HG03521 (cell line): ENCODE results near the gene RRP1B.

ENCODE experiments used
- ATAC-seq: cut with Tn5 transposase; IDR thresholded peaks from one replicate; pipeline ENCODE4 v1.9.1; 2021; ENCODE audit warnings: mild to moderate bottlenecking, moderate library complexity; ENCODE audit not compliant: unreplicated experiment

Gene RRP1B

DNA sequence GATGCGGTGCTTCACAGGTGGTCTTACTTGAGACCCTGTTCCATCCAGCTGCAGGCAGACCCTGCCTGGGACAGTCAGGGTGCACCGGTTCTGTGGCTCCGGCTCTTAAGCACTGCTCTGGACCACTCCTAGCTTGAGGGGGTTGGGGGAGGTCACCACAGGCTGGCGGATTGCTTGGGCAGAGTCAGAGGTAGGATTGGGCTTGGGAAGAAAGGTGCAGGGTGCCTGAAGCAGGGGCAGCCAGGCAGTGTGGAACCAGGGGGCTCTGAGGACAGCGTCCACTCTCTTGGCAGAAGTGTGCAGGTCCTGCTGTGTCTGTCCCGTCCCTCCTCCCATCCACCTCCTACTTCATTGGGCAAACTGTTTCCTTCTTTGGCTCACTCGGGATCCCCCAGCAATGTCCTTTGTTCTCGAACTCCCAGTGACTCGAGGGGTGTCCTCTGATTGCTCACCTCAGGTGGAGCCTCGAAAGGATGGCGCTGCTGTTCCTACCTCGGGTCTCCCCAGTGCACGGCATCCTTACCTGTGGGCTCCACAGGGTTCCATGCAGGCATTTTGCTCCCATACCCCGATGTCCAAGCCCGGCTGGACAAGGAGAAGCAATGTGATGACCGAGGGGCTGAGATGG lies 61.3 kb downstream of the RRP1B start:
- ATAC-seq = no peak

DNA sequence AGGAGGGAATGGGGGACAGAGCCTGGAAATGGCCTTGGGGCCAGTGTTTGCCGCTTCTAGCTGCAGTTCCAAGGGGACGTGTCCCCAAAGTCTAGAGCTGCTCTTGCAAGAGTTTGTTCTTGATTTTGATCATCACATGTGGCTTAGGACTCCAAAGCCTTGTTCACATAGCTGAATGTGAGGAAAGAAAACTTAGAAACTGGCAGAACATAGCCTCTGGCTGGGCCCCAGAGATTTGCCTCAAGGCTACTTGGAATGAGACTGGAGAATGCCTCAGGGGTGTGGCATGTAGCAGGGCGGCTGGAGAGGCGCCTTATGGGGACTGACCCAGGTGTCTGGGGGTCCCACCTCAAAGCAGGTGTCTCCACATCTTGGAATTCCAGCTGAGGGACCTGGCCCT lies 61.8 kb downstream of the RRP1B start:
- ATAC-seq = no peak

DNA sequence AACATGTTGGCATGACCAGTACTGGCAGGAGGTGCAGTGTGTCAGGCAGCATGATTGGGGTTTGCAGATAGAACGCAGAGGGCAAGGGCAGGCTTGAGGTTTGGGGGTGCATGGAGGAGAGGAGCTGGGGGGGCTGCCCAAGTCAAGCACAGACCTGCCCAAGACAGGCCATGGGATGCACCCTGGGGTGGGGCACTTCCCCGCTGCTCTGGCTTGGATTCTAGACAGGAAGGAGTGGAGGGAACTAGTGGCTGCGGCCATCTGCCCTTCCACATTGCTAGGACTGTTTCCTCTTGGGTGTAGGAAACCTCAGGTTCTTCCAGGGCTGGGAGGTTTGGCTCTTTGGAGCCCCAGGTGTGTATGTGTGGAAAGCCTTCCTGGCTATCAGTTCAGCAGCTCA lies 62.6 kb downstream of the RRP1B start:
- ATAC-seq = no peak

DNA sequence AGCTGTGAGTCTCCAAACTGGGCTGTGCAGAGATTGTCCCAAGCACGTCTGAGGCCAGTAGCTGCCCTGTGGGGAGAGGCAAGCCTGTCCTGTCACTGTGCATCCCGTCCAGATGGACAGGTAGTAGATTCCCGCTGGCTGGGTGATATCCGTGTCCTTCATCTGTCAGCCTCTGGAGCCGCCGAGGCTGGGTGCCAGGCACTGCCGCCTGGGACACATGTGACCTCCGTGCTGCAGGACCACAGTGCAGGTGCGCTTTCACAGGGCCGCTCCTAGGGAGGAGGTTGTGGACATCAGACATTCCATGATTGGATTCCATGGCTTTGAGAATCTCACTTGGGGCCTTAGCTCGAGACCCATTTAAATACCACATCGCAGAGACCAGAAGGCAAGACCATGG lies 64.3 kb downstream of the RRP1B start:
- no peak for ATAC-seq

DNA sequence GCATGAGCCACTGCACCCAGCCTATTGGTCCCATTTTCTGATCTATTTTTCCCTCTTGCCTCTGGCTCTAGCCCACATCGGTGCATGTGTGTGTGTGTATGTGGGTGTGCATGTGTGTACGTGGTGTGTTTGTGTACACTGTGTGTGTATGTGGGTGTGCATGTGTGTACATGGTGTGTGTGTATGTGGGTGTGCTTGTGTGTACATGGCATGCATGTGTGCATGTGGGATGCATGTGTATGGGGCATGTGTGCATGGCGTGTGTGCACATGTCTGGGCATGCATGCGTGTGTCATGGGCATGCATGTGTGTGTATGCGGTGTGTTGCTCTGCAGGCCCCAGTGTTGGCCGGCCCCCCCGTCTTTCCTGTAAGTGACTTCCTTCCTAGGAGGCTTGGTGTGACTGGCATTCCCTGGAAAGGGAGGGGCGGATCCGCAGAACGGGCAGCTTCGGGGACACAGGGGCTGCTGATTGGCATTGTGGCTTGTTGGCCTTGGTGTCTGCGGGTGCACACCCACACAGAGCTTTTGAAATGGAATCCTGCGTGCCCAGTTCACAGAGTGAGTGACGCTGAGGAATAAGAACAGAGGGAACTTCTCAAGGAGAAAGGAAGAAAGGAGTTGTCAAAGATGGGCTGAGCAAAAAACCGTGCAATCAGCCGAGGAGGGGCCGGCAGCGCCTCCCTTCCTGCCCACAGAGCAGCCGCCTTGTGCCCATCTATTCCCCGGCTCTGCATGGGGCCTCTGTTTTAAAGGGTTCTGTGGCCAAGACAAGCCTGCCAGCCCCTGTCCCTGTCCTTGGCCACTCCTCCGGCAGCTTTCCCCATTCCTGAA lies 67.5 kb downstream of the RRP1B start:
- no peak for ATAC-seq

DNA sequence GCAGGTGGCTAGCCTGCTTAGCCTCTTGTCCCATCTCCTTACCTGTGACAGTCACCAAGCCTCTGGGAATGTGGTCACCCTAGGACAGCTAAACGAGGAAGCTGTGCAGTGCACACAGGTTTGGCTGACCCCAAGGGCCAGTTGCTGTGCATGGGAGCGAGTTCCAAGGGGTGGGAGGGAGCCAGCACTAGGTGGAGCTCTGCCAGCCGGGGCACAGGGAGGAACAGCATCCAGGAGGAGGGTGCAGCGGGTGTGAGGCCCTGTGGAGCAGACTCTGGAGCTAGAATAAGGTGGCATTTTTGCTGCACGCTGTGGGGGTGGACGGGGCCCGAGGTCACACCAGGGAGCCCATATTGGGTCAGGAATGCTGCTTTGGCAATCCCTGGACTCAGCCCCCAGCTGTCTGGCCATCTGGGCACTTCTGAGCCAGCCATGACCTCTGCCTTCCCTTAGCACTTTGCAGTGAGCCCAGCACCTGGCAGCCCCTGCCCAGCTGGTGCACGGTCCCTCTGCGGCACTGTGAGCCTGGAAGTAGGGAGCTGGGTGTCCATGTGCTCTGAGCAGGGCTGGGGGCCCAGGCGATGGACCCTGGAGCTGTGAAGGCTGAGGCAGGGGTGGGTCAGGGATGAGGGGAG lies 68.3 kb downstream of the RRP1B start:
- no peak for ATAC-seq

DNA sequence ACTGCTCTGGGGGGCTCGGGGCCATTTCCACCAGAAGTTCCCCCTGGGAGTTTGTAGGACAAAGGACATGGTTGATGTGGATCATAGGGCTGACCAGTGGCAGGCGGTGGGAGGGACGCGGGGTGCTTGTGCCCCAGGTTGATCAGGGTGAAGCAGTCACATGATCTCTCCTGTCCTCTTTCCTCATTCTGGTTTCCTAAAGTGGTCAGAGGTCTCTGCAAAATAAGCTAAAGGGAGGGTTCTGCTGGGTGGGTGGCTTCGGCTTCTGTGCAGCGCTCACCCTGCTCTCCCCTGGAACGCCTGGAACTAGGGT lies 68.8 kb downstream of the RRP1B start:
- ATAC-seq = no peak

DNA sequence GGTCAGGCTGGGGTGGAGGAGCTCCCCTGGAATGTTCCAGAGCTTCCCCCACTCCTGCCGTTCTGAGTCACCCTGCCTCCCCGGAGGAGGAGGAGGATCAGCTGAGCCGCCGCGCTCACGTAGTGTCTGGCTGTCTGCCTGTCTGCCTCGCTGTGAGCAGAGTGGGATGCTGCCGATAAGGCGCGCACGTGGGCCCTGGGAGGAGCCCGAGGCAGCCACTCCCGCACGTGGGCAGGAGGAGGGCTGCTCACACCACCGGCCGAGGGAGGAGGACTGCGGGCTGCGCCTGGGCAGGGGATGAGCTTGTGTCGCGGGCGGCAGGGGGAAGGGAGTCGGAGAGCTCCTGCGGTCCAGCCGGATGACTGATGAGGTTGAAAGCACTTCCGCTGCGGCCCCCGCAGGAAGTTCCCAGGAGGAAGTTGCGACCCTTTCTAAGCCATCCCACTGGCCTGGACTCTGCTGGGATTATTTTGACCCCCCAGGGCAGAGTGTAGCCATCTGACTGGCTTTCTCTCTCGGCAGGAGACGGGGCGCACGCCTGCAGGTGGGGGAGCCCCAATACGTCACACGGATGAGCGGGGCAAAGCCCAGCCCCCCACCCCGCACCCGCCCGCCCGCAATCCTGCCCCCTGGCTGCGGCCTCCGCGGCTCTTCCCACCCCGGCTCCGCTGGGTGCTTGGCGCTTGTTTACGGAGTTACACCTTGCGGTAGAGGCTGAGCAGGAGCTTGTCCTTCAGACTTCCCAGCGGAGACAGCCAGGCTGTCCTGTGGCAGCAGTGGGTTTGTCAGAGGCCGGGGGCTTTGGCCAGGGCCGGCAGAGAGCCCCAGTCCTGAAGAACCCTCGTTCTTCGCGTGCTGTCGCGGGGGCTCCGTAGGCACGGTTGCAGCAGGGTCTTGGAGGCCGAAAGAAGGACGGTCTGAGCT lies 69.4 kb downstream of the RRP1B start:
- peak; percentile 69 for ATAC-seq

DNA sequence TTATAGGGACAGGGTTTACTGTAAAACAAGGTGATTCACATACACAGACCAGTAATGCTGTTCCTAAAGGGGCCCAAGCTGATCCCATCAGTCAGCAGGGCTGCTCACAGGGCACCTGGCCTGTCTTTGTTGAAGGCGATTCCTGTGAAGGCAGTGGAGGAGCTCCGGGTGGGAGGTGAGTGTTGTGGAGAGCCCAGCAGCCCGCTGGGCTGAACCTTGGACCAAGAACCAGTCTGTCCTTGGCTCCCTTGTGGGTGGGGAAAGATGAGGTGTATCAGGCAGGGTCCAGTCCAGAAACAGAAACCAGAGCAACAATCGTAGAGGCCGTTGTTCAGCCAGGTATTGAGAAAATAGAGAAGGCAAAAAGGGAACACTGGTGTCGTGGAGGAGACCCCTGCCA lies 72.1 kb downstream of the RRP1B start:
- no peak for ATAC-seq

DNA sequence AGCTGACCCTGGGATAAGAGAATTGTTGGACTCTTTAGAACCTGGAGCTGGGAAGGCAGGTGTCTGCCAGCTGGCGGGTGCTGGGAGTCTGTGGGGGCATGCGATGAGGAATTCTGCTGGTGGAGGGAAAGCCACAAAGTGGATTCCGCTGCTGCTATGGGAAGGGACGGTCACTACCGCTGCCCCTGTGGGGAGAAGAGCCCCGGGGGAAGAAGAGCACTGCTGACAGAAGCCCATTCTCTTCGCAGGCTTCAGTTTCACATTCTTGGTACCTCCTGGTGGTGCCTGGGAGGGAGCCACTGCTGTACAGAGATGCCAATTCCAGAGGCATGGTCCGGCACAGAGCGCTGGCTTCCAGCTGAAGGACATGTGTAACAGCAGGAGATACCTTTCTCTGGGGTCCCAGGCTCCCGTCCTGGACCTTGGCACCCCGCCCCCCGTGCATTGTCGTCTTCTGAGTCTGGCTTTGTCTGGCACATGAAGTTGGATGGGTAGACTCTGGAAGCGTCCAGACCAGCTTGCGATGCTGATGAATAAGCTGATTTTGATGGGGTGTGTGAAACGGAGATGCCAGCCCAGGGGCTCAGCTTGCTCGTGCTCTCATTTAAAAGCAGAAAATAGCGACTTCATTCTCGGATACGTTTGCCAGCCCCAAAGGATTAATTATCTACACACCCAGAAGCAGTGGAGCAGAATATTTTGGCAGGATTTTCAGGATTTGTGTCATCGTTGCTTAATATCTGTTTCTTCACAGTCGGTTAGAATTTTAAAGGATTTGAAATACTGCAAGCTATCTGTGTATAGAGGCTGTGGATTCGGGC lies 72.7 kb downstream of the RRP1B start:
- no peak for ATAC-seq

DNA sequence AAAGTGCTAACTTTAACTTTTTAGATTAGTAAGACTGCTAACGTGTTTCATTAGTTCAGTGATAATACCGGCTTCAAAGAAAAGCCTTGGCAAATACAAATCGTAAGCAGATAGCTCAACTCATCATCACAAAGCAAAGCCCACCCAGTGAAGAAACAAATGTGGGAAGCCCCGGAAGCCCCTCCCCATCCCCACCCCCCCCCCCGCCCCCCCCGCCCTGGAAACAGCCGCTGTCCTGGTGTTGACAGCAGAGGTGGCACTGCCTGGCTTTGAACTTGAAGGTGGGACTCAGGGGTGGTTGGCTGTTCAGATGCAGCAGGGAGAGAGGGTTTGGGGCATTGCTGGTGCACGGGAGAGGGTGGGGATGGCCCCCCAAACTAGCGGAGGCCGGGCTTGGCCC lies 73.7 kb downstream of the RRP1B start:
- no peak for ATAC-seq

DNA sequence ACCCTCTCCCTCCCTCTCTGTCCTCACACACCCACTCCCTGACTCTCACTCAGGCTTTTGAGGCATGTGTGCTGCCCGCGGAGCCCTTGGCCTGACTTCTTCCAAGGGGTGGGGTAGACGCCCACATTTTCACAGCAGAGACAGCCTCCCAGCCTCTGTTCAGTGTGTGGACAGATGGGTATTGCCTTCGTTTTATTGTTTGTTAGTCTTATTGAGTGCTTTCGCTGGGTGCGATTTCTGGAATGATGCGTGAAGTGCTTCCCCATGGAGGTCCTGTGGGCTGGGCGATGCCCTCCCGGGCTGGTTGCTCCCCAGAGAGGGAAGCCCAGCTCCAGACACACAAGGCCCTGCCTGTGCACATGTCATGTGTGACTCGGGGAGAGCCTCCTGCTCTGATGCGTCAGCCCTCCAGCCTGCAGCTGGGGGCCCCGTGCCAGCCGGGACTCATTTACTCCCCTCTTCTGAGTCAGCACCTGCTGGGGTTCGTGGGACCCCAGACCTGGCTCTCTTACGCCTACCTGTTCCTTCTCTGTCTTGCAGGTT lies 74.2 kb downstream of the RRP1B start:
- no peak for ATAC-seq

DNA sequence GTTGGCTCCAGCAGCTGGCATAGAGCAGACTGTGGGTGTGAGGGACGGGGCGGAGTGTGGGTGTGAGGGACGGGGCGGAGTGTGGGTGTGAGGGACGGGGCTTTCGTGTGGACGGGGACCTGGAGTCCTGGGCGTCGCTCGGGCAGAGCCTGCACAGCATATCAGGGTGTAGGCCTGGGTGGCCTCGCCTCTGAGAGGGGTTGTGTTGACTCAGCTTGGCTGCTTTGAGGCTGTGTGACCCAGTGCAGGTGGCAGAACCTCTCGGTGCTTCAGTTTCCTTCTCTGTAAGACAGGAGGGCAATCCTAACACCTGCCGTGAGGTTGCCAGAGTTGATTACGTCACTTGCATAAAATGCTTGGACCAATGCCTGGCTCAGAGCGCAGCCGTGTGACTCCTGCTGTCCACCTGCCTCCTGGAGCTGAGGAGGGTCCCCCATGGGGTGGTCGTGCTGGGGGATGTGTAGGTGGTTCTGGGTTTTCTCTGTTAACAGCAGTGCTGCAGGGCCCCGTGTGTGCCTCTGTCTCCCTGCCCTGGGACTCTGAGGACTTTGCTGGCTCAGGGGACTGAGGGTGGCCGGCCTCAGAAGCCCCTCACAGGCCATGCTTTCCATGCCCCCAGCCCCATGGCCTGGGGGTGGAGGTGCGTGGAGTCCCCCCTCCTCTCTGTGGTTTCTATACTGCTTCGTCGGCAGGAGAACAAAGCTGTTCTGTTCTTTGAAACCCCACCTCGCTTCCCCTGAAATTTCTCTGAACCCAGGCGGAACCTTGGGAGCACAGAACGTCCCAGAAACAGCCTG lies 75.0 kb downstream of the RRP1B start:
- ATAC-seq = no peak

DNA sequence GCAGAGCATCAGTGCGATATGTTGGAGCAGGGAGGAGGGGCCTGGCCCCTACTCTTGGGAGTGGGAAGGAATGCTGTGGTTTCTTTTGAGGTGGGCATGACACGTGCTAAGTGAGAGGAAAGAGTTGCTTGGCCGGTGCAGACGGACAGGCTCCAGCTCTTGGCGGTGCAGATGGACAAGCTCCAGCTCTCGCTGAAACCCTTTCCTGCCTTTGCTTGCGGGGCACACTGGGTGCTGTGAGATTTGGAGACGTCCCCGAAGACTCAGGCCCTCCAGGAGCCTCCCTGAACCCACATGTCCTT lies 75.5 kb downstream of the RRP1B start:
- ATAC-seq = no peak

DNA sequence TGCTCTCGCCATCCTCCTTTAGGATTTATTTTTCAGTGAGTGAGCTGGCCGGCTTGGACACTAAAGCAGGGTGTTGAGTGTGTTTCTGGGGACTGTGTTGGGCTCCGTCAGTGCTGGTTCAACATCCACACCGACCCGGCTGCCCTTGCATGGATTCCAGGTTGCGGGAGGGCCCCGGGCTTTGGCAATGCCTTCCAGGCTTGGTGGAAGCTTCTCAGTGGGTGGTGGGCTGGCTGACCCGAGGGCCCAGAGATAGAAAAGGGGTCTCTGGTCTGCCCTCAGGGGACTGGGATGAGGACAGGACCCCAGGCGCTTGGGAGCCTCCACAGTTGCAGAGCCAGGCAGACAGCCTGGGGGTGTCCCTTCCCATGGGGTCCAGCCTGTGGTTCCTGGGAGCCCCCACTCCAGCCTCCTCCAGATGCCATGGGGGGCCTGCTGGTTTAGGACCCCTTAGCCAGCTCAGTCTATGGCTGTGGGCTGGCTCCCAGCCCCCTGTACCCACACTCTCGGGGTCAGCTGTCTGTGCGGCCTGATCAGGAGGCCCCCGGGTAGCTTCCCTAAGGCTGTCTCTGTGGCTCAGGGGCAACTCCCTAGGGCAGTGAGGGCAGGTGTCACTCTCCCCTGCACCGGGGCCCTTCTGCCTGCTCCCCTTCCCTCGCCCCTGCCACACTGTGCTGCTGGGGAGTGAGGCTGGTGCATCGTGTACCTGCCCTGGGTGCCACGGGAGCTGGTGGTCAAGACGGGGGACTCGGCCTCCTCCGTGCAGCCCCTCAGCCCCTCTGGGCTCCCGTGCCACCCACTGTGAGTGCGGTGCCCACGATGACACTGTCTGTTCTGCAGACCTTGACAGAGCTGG lies 76.1 kb downstream of the RRP1B start:
- no peak for ATAC-seq

DNA sequence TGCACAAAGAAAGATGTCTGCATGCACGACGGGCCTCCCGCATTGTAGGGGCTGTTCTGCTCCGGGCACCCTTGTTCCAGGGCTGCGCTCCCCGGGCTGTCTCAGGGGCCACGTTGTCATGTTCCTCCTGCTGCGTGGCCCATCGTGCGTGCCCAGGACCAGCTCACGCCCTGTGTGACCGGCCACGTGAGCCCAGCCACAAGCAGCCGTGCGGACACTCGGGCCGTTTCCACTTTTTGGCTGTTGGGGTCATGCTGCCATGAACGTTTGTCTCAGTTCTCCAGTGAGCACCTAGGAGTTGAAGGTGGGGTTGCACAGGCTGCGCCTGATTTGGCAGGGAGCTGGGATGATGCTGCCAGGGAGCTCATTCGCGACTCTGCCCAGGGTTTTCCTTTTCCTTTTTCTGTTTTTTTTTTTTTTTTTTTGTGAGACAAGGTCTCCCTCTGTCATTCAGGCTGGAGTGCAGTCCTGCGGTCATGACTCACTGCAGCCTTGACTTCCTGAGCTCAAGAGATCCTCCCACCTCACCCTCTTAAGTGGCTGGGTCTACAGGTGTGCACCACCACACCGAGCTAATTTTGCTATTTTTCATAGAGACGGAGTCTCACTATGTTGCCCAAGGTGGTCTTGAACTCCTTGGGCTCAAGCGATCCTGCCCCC lies 77.0 kb downstream of the RRP1B start:
- no peak for ATAC-seq

DNA sequence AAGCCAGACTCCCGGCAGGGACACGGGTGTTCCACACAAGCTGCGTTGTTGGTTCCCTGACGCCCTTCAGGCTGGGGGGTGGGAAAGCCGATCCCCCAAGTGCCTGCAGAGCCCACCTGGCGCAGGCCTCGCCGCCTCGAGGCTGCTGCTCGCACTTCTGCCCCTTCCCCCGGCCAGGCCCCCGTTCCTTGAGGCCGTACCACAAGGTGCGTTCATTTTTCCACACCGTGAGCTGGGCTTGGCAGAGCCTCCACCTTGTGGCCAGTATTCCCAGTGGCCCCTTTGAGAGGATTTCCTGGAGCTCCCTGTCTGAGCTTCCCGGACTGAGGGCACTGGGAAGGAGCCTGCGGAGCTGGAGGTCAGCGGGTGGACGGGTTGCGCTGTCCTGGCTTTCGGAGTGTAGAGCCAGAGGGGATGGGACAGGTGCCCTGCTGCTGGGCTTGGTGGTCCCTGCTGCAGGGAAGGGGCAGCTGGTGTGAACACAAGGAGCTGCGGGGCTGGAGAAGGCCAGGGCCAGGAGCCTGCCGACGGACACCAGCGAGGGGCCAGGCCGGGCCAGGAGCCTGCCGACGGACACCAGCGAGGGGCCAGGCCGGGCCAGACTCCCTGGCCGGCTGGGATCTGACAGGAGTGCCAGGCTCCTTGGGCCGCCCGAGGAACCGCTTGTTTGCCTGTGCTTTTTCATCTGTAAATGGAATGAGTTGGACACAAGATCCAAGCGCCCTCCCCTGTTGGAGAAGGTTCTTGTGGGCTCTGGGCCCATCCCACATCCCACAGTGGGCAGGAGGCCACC lies 78.0 kb downstream of the RRP1B start:
- ATAC-seq = no peak
